Lung microvascular endothelial cell (primary cell): ENCODE data around the gene CACNA1C. TPM values are rescaled to one million over a fixed set of nuclear protein-coding genes. Genes with fewer than 3 reads are reported as not detected.

ENCODE experiments used
- DNase-seq, 2 donors: peaks; one replicate each; pipeline versions ENCODE4 v3.0.0 to v3.0.0-alpha.2; 2010; ENCODE audit warnings: low read depth in 2 of 2
- total RNA-seq: library from RNA; depleted of rRNA; stranded (reverse); fragments of >200 nt; gene quantifications from 2 replicates; pipeline ENCODE4 v1.2.1, GENCODE V29; 2014

CACNA1C gene
- total RNA-seq, 1 donor from 2014 or later = under 0.01 TPM

DNA sequence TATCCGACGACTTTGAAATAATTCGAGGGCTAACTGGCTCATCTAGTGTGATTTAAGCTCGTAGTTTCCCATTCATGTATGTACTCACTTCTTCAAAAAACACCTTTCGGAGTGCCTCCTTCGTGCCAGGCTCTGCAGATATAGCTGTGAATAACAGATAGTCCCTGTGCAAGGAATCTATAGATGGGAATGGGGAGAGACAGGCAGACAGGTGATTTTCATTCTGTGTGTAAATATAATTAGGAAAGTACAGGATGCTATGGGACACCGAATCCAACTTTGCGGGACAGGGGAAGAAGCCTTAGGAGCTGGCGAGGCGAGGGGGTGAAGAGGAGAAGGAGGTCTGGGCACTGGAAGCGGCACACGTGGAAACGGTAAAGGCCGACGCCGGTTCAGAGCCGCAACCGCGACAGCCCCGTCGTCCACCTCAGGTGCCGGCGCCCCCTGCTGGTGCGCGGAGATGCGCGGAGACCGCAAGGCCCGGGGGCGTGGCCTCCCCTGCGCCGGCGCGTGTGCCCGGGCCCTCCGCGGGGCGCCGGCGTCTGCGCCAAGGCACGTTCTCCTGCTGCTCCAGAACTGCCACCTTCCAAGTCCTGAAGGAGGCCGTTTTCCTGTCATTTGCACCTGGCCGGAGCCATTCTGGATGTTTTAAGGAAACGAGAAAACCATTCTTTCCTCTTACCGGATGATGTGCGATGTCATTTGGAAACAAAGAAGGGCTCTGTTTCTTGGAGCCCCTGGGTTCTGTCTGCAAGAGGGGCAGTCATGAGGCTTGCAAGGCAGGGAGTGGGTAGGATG lies 18.0 kb upstream of the CACNA1C start:
- DNase-seq = peak; percentile 85 to 86

- DNase-seq = no peak
These were observed 17.2 kb upstream of the CACNA1C start for GRCh38 chr12:2035431-2036055.

DNA sequence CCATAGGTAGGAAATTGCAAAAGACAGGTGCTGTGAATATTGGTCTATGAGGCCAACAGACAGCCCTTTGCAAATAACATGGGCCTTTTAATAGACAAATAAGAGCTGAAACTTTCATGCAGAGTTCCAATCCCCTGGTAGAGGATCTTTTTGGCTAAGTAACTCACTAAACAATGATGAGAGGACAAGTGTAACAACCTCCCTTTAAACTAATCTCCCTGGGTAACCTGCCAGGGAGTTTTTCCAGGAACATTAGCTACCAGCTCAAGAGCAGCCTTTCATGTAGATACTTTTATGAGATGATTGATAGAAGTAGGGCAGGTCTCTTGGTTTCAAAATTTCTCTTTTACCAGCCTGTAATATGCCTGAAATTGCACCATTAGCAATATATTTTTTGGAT lies 13.8 kb upstream of the CACNA1C start:
- DNase-seq = no peak

DNA sequence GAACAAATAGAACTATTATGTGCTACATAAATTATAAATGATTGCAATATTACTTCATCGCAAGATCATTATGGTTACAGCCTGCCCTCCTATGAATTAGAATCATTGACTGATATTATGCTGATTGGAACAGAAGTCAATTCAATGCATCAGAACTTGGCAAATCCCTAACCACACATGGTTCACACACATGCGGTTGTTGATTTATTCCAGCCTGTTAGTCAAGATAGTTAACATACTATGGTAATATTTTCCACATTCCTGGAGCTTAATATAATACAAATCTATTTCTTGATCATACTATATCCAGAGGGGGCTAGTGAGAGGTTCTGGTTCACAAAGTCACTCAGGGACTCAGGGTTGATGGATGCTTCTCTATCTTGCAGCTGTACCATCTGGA lies 9.7 kb upstream of the CACNA1C start:
- DNase-seq = no peak

GRCh38 chr12:2044165-2044564 lies 8.6 kb upstream of the CACNA1C start:
- no peak for DNase-seq

DNA sequence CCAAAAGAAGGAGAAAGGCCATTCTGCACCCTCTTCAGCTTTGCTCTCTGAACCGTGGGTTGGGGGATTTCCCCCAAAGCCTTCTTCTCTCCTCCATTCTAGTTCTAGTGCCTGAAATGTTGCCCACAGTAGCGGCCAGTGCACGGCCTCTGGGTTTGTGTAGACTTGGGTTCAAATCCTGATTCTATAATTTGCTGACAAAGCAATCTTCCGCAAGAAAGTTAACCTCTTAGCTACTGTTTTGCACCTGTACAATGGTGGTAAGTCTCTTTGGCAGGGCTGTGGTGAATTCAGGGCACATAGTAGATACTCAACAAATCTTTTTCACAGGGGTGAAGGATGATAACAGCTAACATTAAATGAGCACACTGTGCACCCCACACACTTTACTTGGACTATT lies 5.8 kb upstream of the CACNA1C start:
- DNase-seq = no peak

GRCh38 chr12:2047752-2048151 lies 5.0 kb upstream of the CACNA1C start:
- no peak for DNase-seq

- no peak for DNase-seq
These were observed 2.9 kb upstream of the CACNA1C start for GRCh38 chr12:2049604-2050540.

DNA sequence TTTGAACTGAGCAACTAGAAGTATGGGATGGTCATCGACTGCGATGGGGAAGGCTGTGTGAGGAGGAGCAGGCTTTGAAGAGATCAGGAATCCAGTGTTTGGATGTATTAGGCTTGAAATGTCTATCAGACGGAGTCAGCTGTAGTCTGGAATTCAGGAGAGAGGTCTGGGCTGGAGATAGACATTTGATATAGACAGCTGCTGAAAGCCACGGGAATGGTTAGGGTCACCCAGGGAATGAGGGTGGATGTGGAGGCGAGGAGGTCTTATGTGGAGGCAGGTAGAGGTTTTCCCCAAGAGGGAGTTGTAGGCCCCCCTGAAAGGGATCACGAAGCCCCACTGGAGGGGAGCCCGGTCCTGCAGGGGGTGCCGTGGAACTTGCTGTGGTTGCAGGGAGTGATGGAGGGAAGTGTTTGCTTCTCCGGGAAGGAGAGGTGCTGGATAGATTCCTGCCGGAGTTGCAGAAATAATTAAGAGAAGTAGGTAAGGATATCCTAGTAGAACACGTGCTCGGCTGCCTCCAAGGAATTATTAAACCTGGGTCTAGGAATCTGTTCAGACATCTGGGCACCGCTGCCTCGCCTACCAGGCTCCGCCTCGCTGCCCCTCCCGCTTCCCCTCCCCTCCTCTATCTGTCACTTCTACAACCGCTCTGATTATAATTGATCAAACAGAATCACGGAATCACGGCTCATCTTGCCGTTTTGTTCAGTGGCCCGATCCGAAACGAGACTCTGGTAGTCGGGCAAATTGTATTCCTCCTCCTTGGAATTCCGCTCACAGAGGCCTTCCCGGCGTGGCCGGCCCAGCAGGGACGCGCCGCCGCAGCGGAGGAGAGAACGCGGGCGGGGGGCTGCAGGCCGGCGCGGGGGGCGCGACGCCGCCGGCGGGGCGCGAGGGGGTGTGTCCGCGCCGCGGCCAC lies 826 bp upstream of the CACNA1C start:
- no peak for DNase-seq

DNA sequence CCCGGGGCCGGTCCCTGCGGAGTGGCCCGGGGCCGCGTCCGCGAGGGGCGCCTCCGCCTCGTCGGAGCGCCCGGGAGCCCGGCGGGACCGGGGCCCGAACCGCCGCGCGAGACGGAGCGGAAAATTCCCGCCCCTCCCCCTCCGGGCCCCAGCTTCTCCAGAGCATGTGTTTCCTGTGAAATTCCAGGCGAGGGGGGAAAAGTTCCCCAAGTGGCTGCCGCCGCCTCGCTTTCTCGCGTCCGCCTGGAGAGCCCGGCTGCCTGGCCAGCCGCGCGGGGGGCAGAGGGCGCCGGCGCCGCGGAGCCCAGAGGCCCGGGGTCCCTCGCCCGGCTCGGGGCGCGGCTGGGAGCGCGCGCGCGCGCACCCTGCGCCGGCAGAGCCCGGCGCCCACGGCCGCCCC lies 904 bp downstream of the CACNA1C start:
- no peak for DNase-seq

DNA sequence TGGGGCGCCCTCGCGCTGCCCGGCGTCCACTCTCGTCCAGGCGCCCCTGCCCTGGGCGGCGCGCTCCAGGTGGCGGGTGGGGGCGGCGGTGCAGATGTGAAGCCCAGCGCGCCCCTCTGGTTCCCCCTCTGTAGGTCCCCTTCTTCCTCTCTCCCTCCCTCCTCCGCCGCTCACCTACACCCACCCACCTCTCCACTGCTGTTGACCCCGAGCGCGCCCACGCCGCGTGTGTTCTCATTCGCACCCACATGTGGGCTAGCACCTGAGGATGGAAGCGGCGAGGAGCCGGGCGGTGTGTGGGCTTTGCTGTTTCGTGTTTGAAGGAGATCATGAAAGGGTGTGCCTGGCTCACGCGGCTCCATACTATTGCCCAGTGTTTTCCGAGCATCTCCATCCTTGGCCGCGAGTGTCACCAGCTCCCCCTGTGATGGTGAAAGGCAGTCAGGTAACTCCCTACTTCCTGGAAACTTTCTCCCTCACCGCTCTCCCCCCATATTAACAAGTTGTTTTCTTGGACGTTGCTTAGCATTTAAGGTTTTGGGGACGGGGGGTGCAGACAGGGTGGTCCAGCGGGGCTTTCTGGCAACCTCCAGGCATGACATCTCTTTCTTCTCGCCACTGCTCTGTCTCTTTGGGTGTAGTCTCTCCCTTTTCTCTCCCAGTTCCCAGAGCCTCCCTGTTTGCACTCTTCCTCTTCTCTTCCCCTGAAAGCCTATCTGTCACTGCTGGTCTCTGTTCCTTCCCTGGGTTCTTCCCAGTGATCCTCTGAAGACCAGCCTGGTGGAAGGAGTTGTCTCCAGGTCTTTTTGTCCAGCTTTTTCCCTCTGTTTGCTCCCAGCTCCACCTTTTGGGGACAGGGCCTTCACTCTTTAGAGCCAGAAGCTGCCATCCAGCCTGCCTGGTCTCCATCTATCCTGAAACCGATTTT lies 1.6 kb downstream of the CACNA1C start:
- DNase-seq = no peak

- DNase-seq = peak; percentile 58 to 75
These were observed 4.4 kb downstream of the CACNA1C start for GRCh38 chr12:2057041-2057794.

GRCh38 chr12:2057795-2058408 lies 5.1 kb downstream of the CACNA1C start:
- no peak for DNase-seq

GRCh38 chr12:2058837-2059236 lies 6.0 kb downstream of the CACNA1C start:
- no peak for DNase-seq

GRCh38 chr12:2061402-2061801 lies 8.6 kb downstream of the CACNA1C start:
- no peak for DNase-seq

DNA sequence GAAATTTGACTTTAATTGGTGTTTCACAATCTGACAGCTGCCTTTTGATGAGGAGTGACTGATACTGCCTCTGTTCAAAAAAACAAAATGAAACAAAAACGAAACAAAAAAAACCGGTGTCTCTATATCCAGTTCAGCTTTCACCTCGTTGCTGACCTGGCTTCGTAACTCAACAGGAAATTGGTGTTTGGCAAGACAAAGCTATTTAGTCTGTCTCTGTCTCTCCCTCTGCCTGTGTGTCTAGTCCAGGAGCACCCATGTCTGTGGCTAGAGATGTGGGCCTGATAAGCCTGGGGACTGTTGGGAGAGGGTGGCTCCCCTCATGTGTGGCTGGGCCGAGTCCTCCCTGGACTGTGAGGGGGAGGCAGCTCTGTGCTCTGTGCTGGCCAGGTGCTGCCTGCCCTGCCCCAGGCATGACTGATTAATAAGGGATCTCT lies 11.3 kb downstream of the CACNA1C start:
- peak; percentile 19 to 47 for DNase-seq

DNA sequence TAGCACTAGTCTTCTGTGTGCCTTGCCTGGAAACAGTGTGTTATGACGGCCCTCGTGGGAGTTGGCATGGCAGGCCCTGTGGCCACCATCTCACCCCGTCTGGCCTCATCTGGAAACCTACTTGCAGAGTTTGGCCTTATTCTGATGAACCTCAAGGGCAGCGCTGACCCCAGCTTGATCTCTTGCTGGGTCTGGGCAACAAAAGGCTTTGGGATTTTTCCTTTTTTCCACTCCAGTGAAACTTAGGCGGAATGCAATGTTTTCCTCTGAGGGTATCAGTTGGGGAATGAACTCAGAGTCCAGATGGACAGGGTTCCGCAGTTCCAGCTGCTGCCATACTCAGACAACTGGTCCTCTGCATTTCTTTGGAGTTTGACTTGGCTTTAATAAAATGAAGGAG lies 15.9 kb downstream of the CACNA1C start:
- no peak for DNase-seq

DNA sequence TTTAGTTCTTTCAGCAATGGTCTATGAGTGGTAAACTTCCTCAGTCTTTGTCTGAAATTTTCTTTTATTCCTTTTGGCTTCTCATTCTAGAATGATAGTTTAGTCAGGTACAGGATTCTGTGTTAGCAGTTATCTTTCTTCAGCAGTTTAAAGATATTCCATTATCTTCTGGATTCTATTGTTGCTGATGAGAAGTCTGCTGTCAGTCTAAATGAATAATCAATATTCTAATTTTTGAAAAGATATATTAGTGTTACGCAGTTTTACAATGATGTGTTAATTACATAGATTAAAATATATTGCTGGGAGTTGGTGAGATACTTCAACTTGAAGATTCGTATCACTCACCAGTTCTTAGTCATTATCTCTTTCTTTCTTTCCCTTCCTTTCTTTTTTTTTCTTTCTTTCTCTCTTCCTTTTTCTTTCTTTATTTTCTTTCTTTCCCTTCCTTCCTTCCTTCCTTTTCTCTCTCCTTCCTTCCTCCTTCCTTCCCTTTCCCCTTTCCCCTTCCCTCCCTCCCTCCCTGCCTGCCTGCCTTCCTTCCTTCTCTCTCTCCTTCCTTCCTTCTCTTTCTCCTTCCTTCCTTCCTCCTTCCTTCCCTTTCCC lies 17.8 kb downstream of the CACNA1C start:
- DNase-seq = no peak
